Stimulated activated naive CD8-positive, alpha-beta T cell treated with anti-CD3 and anti-CD28 coated beads, Interleukin-15, amount 100 ng/mL, for 72 hours (primary cell): ENCODE data around the gene COG4.

Experiments
- ATAC-seq: fragments of 150-1000 bp; cut with Tn5 transposase; 2 replicates; pipeline ENCODE4 v1.10.0; 2021; ENCODE audit warnings: mild to moderate bottlenecking, moderate library complexity
- DNase-seq, 2 donors: peaks; one replicate each; pipeline ENCODE4 v3.0.0; 2021 to 2022
- H3K27ac Mint-ChIP-seq, 2 donors: one replicate each; pipeline ENCODE4 v1.8.0; 2022; ENCODE audit warnings: mild to moderate bottlenecking in 2 of 2, mixed read lengths in 2 of 2, moderate library complexity in 2 of 2
- H3K27me3 Mint-ChIP-seq: one replicate; pipeline ENCODE4 v1.8.0; 2022; ENCODE audit warnings: mixed read lengths
- H3K4me1 Mint-ChIP-seq: one replicate; pipeline ENCODE4 v1.8.0; 2022; ENCODE audit warnings: mild to moderate bottlenecking, mixed read lengths
- H3K4me3 Mint-ChIP-seq, 2 donors: one replicate each; pipeline ENCODE4 v1.8.0; 2022; ENCODE audit warnings: mild to moderate bottlenecking in 2 of 2, mixed read lengths in 2 of 2, moderate library complexity in 1 of 2
- H3K9me3 Mint-ChIP-seq, 2 donors: one replicate each; pipeline ENCODE4 v1.8.0; 2022; ENCODE audit warnings: mixed read lengths in 2 of 2

The COG4 gene

DNA sequence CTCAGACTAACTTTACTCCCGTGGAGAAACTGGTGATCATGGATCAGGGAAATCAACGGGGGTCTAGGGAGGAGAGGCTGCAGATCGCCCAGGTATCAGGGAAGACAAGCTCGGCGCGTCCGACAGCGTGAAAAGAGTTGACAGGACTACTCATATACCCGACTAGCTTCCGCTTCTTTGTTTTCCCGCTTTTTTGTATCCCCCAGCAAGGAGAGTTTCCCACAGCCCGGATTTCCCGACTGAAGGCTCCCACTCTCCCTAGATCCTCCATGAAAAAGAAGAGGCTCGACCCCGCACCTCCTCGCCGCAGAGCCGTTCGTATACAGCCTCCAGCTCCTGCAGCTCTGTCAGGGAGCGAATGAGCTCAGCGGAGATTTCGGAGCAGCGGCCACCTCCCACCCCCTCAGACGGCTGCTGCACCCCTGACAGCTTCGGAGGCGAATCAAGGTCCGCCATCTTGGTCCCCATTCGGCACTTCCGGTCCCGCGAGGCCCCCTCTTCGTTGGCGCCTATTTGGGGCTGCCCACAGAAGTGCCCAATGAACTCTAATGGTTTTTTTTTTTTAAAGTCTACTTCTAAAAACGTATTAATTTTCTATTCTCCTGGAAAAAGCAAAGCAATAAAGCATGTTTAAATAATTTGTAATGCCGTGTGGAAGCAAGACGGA is at the start of gene COG4:
Gene COG4 (minus strand): TSS at position 479 of the 667 bp plus-strand sequence. CDS start 11 bp downstream, at position 468.
- DNase-seq (peak; percentile 89 to 92), ATAC-seq (peak; percentile 80)
- peak within 1 kb of the TSS; percentile 100 for H3K27ac Mint-ChIP-seq
- peaks cover 56% of the 10 kb centered on the region for H3K4me1 Mint-ChIP-seq
- no peaks in the 10 kb centered on the region for H3K27me3 Mint-ChIP-seq
- H3K4me3 Mint-ChIP-seq, result peak within 1 kb of the TSS; percentile 91 to 96
- H3K9me3 Mint-ChIP-seq, result no peaks in the 10 kb centered on the region

DNA sequence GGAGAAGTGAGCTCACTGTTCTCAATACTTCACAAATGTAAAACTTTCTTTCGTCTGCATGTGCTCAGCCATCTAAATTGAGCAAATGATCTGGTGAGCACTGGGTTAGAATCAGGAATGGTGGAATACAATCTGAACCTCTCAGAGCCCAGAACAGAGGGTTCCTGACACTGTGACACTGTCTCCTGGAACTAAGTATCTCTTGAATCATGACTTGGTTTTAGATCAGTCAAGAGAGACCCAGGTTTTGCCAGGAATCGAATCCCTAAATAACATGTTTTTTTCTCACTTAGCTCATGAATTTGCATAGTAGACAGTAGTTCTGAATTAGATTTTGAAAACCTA is 49.5 kb upstream of the COG4 start:
- Mint-ChIP-seq H3K4me3 (no peak overlapping the region), H3K27ac (peak overlapping the region; percentile 92 to 93), H3K9me3 (no peaks in the 10 kb centered on the region), H3K4me1 (peaks cover 49% of the 10 kb centered on the region), H3K27me3 (no peaks in the 10 kb centered on the region)
- no peak for DNase-seq
- ATAC-seq, result no peak

DNA sequence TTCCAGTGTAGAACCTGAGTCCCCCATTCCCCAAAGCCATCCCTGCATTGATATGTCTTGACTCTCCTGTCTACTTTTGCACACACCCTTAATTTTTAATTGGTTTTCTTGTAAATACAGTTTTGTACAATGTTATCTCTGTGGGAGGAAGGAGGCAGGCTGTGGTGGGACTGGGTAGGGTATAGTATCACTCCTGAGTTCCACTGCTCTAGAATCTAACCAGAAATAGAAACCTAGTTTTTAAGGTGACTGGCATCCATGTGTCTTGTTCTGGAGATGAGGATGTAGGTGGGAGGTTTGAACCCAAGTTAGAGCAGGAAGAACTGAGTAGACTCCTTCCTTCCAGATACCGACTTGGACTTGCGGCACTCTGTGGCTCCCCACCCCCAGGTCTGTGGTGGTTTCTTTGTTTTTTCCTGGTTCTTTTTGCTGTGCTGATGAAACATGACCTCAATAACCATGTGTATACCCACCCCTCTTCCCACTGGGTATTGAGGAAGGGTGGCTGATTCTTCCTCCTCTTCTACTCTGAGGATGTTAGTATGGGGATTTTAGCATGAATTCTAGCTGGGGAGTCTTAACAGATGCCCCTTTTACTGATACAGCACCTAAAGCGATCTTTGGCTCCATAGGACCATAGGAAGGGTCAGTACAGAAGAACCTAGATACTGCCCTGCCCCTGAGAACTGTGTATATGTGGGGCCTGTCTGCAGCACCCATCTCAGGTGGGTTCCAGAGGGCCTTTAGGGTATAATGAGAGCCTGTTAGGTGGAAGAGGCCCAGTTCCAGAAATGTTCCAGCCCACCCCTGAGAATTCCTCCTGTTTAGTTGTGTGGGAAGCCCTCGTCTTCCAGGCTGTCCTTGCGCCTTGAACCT is 48.9 kb upstream of the COG4 start:
- Mint-ChIP-seq H3K4me1 (peaks cover 51% of the 10 kb centered on the region), H3K4me3 (peak overlapping the region in 1 of 2 donors; percentile 49), H3K27ac (peak overlapping the region; percentile 92 to 93), H3K9me3 (no peaks in the 10 kb centered on the region), H3K27me3 (no peaks in the 10 kb centered on the region)
- peak; percentile 76 for ATAC-seq
- DNase-seq, result no peak

GRCh38 chr16:70571623-70572022 is 48.3 kb upstream of the COG4 start:
- H3K4me3 Mint-ChIP-seq, result peak overlapping the region in 1 of 2 donors; percentile 49
- H3K27me3 Mint-ChIP-seq, result no peaks in the 10 kb centered on the region
- H3K9me3 Mint-ChIP-seq, result no peaks in the 10 kb centered on the region
- H3K27ac Mint-ChIP-seq, result peak overlapping the region; percentile 92 to 93
- peak; percentile 65 for ATAC-seq
- peaks cover 48% of the 10 kb centered on the region for H3K4me1 Mint-ChIP-seq
- DNase-seq, result no peak

DNA sequence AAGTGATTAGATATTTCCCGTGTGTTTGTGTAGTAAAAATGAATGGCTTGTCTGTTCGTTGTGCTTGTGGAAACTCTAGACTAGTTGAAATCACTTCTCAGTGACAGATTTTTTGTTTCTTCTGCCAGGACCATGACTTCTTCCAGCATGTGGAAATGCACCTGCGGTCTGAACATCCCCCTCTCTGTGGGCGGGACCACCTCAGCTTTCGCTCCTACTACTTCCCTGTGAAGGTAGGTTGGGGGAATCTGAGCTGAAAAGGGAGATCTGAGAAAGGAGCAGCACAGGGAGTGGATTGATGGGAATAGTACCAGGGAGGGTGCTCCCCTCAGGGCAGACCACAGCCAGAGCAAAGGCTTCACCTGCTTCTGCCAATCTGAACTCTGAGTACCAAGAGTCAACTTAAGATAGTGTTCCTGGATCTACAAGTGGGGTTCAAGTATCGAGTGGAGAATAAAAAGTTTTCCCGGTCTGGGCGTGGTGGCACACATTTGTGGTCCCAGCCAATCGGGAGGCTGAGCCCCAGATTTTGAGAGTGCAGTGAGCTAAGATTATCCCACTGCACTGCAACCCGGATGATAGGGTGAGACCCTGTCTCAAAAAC is 47.7 kb upstream of the COG4 start:
- H3K9me3 Mint-ChIP-seq, result no peaks in the 10 kb centered on the region
- peaks cover 42% of the 10 kb centered on the region for H3K4me1 Mint-ChIP-seq
- H3K27me3 Mint-ChIP-seq, result no peaks in the 10 kb centered on the region
- DNase-seq (no peak), ATAC-seq (no peak)
- H3K4me3 Mint-ChIP-seq, result no peak overlapping the region
- H3K27ac Mint-ChIP-seq, result peak overlapping the region; percentile 81 to 96

DNA sequence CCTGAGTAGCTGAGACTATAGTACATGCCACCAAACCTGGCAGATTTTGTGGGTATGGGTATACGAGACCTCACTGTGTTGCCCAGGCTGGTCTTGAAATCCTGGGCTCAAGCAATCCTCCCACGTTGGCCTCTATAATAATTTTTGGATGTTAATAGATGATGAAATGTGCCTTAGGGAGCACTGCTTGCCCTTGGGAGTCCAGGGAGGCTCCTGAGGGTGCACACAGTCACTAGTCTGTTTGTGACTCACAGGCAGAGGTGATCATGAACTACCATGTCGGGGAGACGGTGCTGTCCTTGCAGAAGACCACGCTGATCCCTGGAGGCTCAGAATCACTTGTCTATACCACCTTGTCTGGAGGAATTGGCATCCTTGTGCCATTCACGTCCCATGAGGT is 46.4 kb upstream of the COG4 start:
- no peak overlapping the region for H3K27ac Mint-ChIP-seq
- H3K9me3 Mint-ChIP-seq, result no peaks in the 10 kb centered on the region
- DNase-seq, result no peak
- H3K4me3 Mint-ChIP-seq, result no peak overlapping the region
- no peak for ATAC-seq
- no peaks in the 10 kb centered on the region for H3K27me3 Mint-ChIP-seq
- peaks cover 41% of the 10 kb centered on the region for H3K4me1 Mint-ChIP-seq

GRCh38 chr16:70568601-70569237 is 45.4 kb upstream of the COG4 start:
- no peak for DNase-seq
- Mint-ChIP-seq H3K27me3 (no peaks in the 10 kb centered on the region), H3K4me1 (peaks cover 30% of the 10 kb centered on the region), H3K27ac (peak overlapping the region; percentile 66 to 78), H3K4me3 (no peak overlapping the region), H3K9me3 (no peaks in the 10 kb centered on the region)
- no peak for ATAC-seq

DNA sequence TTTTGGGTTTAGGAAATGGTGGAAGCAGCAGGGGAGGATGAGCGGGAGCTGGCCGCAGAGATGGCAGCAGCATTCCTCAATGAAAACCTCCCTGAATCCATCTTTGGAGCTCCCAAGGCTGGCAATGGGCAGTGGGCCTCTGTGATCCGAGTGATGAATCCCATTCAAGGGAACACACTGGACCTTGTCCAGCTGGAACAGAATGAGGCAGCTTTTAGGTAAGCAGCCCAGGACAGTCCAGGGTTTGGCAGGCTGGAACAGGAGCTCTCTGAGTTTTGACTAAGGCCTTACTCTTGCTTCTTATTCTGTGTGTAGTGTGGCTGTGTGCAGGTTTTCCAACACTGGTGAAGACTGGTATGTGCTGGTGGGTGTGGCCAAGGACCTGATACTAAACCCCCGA is 41.7 kb upstream of the COG4 start:
- DNase-seq (no peak), ATAC-seq (no peak)
- no peak overlapping the region for H3K4me3 Mint-ChIP-seq
- peaks cover 6% of the 10 kb centered on the region for H3K4me1 Mint-ChIP-seq
- peak overlapping the region; percentile 78 to 87 for H3K27ac Mint-ChIP-seq
- H3K27me3 Mint-ChIP-seq, result no peaks in the 10 kb centered on the region
- H3K9me3 Mint-ChIP-seq, result no peaks in the 10 kb centered on the region

DNA sequence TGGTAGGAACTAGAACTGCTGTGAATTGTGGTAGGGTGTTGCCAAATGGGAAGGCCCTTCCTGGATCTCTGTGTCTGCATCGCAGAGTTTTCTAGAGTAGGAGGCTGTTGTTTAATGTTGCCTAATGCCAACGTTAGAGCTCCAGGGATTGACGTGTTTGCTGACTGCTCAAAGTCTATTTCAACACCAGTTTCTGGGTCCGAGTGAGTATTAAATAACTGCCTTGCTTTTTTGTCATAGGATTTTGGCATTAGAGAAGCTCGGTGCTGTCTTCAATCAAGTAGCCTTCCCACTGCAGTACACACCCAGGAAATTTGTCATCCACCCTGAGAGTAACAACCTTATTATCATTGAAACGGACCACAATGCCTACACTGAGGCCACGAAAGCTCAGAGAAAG is 40.3 kb upstream of the COG4 start:
- H3K4me1 Mint-ChIP-seq, result peaks cover 9% of the 10 kb centered on the region
- H3K9me3 Mint-ChIP-seq, result no peaks in the 10 kb centered on the region
- ATAC-seq (no peak), DNase-seq (no peak)
- no peaks in the 10 kb centered on the region for H3K27me3 Mint-ChIP-seq
- H3K4me3 Mint-ChIP-seq, result no peak overlapping the region
- H3K27ac Mint-ChIP-seq, result peak overlapping the region; percentile 27 to 64

- no peak for ATAC-seq
- Mint-ChIP-seq H3K4me3 (no peak overlapping the region), H3K27me3 (no peaks in the 10 kb centered on the region), H3K27ac (peak overlapping the region in 1 of 2 donors; percentile 19), H3K4me1 (peaks cover 9% of the 10 kb centered on the region), H3K9me3 (no peaks in the 10 kb centered on the region)
- DNase-seq, result no peak
Observed at GRCh38 chr16:70561623-70562022, 38.3 kb upstream of the COG4 start.

- Mint-ChIP-seq H3K4me1 (peaks cover 19% of the 10 kb centered on the region), H3K27me3 (no peaks in the 10 kb centered on the region), H3K9me3 (no peaks in the 10 kb centered on the region), H3K4me3 (no peak overlapping the region), H3K27ac (peak overlapping the region in 1 of 2 donors; percentile 75)
- ATAC-seq (no peak), DNase-seq (no peak)
Observed at GRCh38 chr16:70556063-70556462, 32.7 kb upstream of the COG4 start.

- DNase-seq (no peak), ATAC-seq (no peak)
- H3K9me3 Mint-ChIP-seq, result no peaks in the 10 kb centered on the region
- H3K27ac Mint-ChIP-seq, result peak overlapping the region in 1 of 2 donors; percentile 57
- H3K4me1 Mint-ChIP-seq, result peaks cover 26% of the 10 kb centered on the region
- H3K4me3 Mint-ChIP-seq, result no peak overlapping the region
- no peaks in the 10 kb centered on the region for H3K27me3 Mint-ChIP-seq
Observed at GRCh38 chr16:70553645-70554044, 30.3 kb upstream of the COG4 start.

GRCh38 chr16:70552675-70553074 is 29.3 kb upstream of the COG4 start:
- Mint-ChIP-seq H3K27me3 (no peaks in the 10 kb centered on the region), H3K4me1 (peaks cover 34% of the 10 kb centered on the region), H3K4me3 (no peak overlapping the region), H3K9me3 (no peaks in the 10 kb centered on the region), H3K27ac (no peak overlapping the region)
- DNase-seq (no peak), ATAC-seq (no peak)

- DNase-seq (no peak), ATAC-seq (no peak)
- Mint-ChIP-seq H3K27ac (peak overlapping the region in 1 of 2 donors; percentile 26), H3K4me3 (no peak overlapping the region), H3K4me1 (peaks cover 34% of the 10 kb centered on the region), H3K9me3 (no peaks in the 10 kb centered on the region), H3K27me3 (no peaks in the 10 kb centered on the region)
Observed at GRCh38 chr16:70551788-70552187, 28.4 kb upstream of the COG4 start.

DNA sequence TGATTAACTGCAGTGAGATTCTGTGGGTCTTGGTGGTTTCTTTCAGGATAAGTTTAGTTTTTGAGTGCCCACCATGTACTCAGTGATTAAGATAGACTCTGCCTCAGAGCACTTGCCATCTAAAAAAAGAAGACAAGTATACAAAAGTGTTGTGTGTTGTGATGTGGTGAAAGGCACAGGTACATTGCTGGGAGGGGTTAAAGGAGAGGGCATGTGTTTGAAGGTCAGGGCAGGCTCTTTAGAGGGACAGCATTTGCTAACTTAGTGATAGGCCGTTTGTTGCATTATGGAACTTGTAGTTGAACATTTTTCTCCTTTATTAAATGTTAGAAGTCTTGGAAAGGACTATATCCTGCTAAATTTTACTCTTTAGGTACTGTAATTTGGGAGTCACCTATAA is 26.7 kb upstream of the COG4 start:
- peaks cover 30% of the 10 kb centered on the region for H3K4me1 Mint-ChIP-seq
- no peak overlapping the region for H3K4me3 Mint-ChIP-seq
- H3K27ac Mint-ChIP-seq, result no peak overlapping the region
- no peak for DNase-seq
- ATAC-seq, result no peak
- no peaks in the 10 kb centered on the region for H3K9me3 Mint-ChIP-seq
- H3K27me3 Mint-ChIP-seq, result no peaks in the 10 kb centered on the region
